HG03108 (cell line): ENCODE data around the gene RNF34.

ENCODE experiments used
- ATAC-seq: cut with Tn5 transposase; IDR thresholded peaks from one replicate; pipeline ENCODE4 v1.9.1; 2021; ENCODE audit warnings: moderate library complexity; ENCODE audit not compliant: unreplicated experiment

RNF34 gene

GRCh38 chr12:121388421-121388981 lies 11.4 kb upstream of the RNF34 start:
- ATAC-seq: no peak

DNA sequence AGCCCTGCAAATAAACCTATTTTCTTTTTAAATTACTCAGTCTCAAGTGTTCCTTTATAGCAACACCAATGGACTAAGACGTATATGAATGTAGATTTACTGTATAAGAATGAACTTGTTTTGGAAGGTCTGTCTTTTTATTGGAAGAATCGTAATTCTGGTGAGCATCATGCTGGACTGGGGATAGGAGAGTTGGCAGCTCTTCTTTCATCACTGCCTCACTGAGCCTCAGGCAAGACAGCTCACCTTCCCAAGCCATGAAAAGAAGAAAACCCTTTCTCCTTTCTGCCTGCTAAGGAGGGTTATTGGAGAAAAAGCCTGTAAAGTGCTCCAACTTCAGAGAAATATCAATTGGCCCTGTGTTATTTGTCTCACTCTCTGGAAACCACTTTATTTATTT lies 9.1 kb upstream of the RNF34 start:
- ATAC-seq: no peak

DNA sequence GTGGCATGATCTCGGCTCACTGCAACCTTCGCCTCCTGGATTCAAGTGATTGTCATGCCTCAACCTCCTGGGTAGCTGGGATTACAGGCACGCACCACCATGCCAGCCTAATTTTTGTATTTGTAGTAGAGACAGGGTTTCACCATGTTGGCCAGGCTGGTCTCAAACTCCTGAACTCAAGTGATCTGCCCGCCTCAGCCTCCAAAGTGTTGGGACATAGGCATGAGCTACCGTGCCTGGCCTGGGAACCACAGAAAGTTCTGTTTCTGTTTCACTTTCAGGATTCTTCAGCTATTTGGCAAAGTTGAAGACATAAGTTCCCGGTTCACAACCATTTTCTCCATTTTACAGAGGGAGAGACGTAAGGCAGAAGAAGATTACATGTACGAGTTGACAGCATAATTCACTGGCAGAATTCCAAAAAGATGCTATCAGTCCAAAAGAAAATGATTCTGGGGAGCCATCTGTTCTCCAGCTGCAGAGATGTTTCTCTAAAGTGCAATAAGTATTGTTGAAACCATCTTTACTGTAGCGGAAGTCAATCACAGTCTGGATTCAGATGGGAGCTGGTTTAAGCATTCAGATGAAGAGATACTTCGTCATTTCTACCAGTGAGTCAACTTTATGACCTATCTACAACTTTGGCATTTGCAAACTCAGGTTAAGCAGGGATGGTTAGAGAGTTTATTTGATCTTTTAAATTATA lies 8.1 kb upstream of the RNF34 start:
- peak; percentile 56 for ATAC-seq

- ATAC-seq: no peak
Observed at GRCh38 chr12:121392325-121392716, 7.6 kb upstream of the RNF34 start.

DNA sequence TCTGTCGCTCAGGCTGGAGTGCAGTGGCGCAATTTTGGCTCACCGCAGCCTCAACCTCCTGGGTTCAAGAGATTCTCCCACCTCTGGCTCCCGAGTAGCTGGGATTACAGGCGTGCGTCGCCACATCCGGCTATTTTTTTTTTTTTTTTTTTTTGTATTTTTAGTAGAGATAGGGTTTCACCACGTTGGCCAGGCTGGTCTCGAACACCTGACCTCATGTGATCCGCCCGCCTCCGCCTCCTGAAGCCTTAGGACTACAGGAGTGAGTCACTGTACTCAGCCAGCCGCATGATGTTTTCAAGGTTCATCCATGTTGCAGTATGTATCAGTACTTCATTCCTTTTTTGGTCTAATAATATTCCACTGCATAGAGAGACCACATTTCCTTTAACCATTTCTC lies 2.4 kb upstream of the RNF34 start:
- ATAC-seq: no peak

DNA sequence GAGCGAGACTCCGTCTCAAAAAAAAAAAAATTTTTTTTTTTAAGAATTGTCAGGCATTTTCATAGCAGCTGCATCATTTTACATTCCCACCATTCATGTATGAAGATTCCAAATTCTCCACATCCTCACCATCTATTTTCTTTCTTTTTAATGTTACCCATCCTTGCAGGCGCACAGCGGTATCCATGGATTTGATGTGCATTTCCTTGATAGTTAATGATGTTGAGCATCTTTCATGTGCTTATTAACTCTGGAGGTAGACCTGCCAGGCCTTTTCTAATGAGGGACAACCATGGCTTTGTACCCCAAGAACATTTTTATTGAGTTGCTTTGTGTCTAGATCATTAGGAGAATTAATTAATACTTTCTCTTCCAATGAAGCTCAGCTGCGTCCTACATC lies 1.6 kb upstream of the RNF34 start:
- ATAC-seq: no peak

GRCh38 chr12:121400332-121401139 lies 618 bp downstream of the RNF34 start:
- ATAC-seq: peak; percentile 28

GRCh38 chr12:121403721-121404120 lies 3.8 kb downstream of the RNF34 start:
- ATAC-seq: no peak

GRCh38 chr12:121404734-121405133 lies 4.8 kb downstream of the RNF34 start:
- no peak for ATAC-seq

DNA sequence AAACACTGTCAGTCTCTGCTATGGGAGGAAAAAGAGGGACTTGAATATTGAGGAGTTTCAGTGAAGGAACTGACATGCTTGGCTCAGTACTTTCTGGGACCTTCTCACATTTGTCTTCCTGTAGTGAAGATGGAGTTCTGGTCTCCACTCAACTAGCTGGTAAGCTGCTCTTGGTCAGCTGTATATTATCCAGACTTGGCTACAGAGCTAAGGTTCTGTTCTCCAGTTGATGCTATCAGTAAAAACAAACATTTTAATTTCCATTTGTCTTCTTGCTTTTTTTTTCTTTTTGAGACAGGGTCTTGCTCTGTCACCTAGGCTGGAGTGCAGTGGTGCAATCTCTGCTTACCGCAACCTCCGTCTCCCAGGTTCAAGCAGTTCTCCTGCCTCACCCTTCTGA lies 5.3 kb downstream of the RNF34 start:
- ATAC-seq: no peak

DNA sequence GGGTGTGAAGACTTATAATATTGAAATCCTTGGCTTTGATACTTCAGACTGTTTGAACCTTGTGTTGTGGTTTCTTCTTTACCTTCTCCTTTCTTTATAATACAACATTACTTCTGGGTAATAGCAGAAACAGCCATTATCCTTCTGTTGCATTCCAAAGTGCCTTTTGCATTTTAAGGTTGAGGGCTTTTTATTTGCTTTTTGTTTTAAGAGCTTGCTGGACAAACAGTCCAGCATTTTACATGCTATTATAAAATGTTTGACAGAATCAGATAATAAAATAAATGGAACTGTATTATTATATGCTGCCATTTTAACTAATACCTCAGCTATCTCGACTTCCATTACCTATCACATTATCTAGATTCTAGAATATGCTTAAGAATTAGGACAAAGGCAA lies 14.0 kb downstream of the RNF34 start:
- ATAC-seq: no peak

GRCh38 chr12:121417847-121418246 lies 17.9 kb downstream of the RNF34 start:
- no peak for ATAC-seq

DNA sequence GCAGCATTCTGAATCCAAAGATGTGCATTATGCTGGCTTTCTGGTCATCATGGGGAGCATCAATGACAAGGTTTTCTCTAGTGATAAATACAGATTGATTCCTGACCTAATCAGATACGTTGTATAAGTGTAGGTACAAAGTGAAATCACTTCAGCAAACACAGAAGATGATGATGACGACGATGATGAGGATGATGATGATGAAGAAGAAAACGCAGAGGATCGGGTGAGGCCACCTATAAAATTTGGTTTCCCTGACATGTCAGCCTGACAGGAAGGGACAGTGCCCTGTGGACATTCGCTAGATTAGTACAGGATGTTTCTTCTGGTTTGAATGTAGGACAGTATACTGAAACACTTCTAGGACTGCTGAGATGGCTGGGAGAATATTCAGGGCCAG lies 20.2 kb downstream of the RNF34 start:
- ATAC-seq: no peak

DNA sequence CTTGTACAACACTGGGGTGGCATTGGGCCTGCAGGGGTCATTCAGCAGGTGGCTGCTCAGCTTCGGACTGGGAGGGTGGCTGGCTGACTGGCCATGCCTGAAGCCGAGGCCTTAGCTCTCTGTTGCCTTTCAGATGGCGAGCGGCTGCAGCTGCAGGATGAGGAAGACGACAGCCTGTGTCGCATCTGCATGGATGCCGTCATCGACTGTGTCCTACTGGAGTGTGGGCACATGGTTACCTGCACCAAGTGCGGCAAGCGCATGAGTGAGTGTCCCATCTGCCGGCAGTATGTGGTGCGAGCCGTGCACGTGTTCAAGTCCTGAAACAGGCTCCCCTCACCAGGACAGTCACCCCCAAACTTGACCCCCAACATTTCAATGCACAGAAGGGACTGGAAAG lies 23.3 kb downstream of the RNF34 start:
- ATAC-seq: no peak

DNA sequence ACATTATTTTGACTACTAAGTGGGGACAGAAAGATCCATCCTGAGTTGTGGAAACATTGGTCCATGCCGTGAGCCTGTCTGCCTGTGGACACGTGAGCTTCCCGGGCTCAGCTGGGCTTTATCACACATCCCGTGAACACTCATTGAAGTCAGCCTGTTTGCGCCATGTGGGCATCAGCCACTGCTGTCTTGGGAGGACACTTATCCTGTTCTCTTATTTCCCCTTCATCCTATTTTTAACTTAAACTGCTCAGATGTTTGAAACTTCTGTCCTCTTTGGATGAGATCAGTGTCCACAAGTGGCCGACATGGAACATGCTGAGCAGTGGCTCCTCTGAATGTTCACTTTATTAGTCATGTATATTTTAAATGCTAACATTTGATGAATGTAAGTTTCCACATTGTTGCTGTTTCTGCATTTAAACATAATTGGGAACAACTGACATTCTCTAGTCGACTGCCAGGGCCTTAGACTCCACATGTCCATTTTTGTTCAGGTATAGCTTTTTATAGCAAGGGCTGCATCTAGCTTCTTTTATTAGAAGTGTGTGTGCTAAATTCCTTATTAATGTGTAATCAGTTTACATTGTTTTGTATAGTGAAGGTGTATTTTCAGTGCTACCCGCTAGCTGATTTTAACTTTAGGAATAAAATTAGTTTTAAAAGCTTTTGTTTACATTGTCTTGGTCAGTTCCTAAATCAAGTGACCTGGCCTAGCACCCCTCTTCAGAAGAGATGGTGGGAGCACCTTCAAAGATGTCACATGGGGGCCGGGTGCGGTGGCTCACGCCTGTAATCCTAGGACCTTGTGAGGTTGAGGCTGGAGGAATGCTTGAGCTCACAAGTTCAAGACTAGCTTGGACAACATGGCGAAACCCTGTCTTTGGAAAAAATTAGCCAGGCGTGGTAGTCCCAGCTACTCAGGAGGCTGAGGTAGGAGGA lies 24.0 kb downstream of the RNF34 start:
- no peak for ATAC-seq

- no peak for ATAC-seq
Observed at GRCh38 chr12:121424624-121424975, 24.7 kb downstream of the RNF34 start.

- ATAC-seq: no peak
Observed at GRCh38 chr12:121427556-121428050, 27.7 kb downstream of the RNF34 start.

GRCh38 chr12:121428883-121429282 lies 29.0 kb downstream of the RNF34 start:
- ATAC-seq: no peak

DNA sequence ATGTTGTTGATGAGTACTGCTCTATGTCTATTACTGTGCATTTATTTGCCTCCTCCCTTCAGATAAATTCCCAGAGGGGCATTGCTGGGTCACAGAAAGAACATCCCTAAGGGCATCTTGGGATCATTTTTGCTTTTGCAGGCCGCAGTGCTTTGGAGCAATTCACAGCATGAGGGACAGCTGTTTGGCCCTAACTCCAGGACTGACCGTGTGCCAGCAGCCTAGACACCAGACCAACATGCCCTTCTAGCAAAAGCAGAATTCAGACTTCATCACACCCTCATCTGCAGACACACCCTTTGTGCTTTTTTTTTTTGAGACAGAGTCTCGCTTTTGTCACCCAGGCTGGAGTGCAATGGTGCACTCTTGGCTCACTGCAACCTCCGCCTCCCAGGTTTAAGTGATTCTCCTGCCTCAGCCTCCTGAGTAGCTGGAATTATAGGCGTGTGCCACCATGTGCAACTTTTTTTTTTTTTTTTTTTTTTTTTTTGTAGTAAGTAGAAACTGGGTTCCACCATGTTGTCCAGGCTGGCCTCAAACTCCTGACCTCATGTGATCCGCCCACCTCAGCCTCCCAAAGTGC lies 31.0 kb downstream of the RNF34 start:
- no peak for ATAC-seq

DNA sequence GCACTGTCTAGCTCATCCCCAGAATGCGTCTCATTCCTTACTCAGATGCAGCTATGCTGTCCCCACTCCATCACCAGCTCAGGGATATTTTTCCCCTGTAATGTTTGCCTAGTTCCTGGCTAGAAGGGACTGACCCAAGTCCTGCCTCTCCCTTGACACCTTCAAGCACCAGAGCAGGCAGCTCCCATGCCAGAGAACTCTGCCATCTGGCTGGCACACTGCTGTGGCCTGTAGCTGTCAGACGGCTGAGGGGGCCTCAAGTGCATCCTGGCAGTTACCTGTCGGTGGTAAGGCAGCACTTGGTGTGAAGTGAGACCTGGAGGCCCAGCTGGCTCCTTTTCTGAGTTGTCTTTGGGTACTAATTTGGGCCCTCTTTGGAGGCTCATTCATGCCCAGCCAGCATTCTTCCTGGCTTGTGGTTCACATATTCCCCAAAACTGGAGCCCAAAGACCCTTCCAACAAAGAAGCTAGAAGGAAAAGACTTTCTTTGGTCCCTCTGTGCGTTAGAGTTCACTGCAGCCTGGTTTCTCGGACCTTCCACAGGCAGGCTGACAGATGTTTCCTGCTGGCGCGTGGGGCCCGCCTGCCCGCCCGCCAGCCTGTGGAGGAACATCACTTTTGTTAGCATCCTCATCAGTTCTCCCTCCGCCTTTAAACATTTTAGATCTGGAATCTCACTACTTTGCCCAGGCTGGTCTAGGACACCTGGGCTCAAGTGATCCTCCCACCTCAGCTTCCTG lies 33.0 kb downstream of the RNF34 start:
- ATAC-seq: no peak
